ENCODE data around the gene COPB1. TPM values are rescaled to one million over a fixed set of nuclear protein-coding genes. Genes with fewer than 3 reads are reported as not detected.
A peak's percentile ranks its signal among the peaks of the same experiment; 100 is the strongest.

Gene COPB1
- total RNA-seq, 1 experiment from 2014 or later, result 94.6 TPM

DNA sequence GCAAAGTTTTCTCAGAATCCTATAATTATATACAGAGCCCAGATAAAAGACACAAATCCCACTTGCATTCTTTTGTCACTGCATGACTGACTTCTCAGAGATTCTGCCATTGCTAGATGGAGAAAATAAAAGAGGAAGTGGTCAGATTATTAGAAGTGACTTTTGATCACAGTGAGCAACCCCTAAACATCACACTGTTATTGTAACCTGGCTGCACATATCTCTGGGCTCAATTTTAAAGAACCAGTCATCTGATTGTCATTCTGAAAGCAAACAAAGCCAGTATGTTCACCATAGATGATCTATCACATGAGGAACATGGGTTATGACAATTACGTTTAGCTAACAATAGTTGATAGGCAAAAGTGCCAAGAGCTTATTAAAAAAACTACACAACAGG lies 47.8 kb downstream of the COPB1 start:
- POLR2A ChIA-PET (ENCODE audit: low non-redundant PET), result no interaction called here
- Histone ChIP-seq H3K27ac (ENCODE audit: low read depth, low read length, poor library complexity, severe bottlenecking) (no peak overlapping the region), H3K4me1 (ENCODE audit: insufficient read depth, low read length, poor library complexity, severe bottlenecking) (peaks cover 1% of the 10 kb centered on the region), H3K27me3 (replicated peaks; ENCODE audit: insufficient read depth, low read depth, low read length, poor library complexity) (no peaks in the 10 kb centered on the region), H3K9me3 (ENCODE audit: low read depth, low read length, poor library complexity, severe bottlenecking) (no peaks in the 10 kb centered on the region), H3K4me3 (ENCODE audit: low read depth, low read length, poor library complexity, severe bottlenecking) (no peak overlapping the region), H3K36me3 (ENCODE audit: insufficient read depth, low read length, poor library complexity, severe bottlenecking) (peaks cover 4% of the 10 kb centered on the region)
- no peak for DNase-seq (ENCODE audit: low spot score)
- CTCF ChIA-PET, result no interaction called here
- intact Hi-C loops (cut with micrococcal nuclease; ENCODE audit: unreplicated experiment), result loop anchor here (10.0 kb wide), 1 partner anchor 497 kb away; no protein-coding TSS in a partner anchor
- no TSS peak for BruUV-seq (replicated peaks)
- TF ChIP-seq EZH2 (IDR thresholded peaks at IDR 0.05; ENCODE audit: borderline replicate concordance, low read depth, low read length, poor library complexity, severe bottlenecking), result no peak
- TF ChIP-seq, protein P1, sequence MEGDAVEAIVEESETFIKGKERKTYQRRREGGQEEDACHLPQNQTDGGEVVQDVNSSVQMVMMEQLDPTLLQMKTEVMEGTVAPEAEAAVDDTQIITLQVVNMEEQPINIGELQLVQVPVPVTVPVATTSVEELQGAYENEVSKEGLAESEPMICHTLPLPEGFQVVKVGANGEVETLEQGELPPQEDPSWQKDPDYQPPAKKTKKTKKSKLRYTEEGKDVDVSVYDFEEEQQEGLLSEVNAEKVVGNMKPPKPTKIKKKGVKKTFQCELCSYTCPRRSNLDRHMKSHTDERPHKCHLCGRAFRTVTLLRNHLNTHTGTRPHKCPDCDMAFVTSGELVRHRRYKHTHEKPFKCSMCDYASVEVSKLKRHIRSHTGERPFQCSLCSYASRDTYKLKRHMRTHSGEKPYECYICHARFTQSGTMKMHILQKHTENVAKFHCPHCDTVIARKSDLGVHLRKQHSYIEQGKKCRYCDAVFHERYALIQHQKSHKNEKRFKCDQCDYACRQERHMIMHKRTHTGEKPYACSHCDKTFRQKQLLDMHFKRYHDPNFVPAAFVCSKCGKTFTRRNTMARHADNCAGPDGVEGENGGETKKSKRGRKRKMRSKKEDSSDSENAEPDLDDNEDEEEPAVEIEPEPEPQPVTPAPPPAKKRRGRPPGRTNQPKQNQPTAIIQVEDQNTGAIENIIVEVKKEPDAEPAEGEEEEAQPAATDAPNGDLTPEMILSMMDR (conservative IDR thresholded peaks at IDR 0.05; ENCODE audit: low read depth, low read length), result no peak

DNA sequence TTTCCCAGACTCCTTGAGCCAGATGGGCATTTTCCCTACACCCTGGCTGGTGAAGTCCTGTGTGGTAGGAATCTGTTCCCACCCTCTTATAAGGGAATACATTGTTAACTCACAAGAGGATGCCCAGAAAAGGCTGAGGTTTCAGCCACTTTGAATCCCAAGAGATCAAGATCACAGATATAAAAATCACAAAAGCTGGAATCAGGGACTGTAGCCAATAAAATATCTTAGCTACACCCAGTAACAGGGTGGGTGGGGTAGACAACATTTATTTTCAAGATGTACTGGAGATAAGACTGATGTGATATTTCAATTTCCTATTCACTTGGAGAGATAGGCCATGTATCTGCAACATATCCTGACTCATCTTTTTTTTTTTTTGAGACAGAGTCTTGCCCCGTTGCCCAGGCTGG lies 50.3 kb downstream of the COPB1 start:
- no peaks in the 10 kb centered on the region for H3K27me3 ChIP-seq (replicated peaks; ENCODE audit: insufficient read depth, low read depth, low read length, poor library complexity)
- no peak overlapping the region for H3K4me3 ChIP-seq (ENCODE audit: low read depth, low read length, poor library complexity, severe bottlenecking)
- H3K4me1 ChIP-seq (ENCODE audit: insufficient read depth, low read length, poor library complexity, severe bottlenecking), result peaks cover 6% of the 10 kb centered on the region
- ChIA-PET POLR2A (ENCODE audit: low non-redundant PET) (interaction anchor here (0.6 kb wide), 1 partner anchor 57 kb away, joined by 5 read pairs; no protein-coding TSS in a partner anchor), CTCF (no interaction called here)
- no peak for TF ChIP-seq EZH2 (IDR thresholded peaks at IDR 0.05; ENCODE audit: borderline replicate concordance, low read depth, low read length, poor library complexity, severe bottlenecking)
- TF ChIP-seq, protein P1 (conservative IDR thresholded peaks at IDR 0.05; ENCODE audit: low read depth, low read length), result no peak
- no peaks in the 10 kb centered on the region for H3K9me3 ChIP-seq (ENCODE audit: low read depth, low read length, poor library complexity, severe bottlenecking)
- H3K36me3 ChIP-seq (ENCODE audit: insufficient read depth, low read length, poor library complexity, severe bottlenecking), result no peaks in the 10 kb centered on the region
- DNase-seq (ENCODE audit: low spot score), result peak; percentile 1
- BruUV-seq (replicated peaks), result no TSS peak
- intact Hi-C loops (cut with micrococcal nuclease; ENCODE audit: unreplicated experiment), result no loop called here
- no peak overlapping the region for H3K27ac ChIP-seq (ENCODE audit: low read depth, low read length, poor library complexity, severe bottlenecking)

DNA sequence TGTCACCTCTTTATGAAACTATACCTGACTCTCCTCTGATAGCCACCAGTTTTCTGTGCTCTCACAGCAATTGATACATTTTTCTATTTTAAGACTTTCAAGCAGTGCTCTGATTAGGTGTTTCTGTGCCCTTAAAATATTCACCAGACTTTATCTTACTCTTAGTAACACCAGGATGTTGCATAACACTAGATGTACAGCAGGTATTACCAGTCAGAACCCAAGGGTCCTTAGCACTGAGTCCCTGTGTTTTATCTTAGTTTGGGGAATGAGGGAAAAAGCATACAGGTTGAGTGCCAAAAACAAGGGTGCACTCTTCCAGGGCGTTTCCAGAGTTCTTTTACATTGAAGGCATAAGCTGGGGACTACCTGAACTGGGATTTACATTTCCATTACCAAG lies 51.4 kb downstream of the COPB1 start:
- TF ChIP-seq, protein P1 (conservative IDR thresholded peaks at IDR 0.05; ENCODE audit: low read depth, low read length), result no peak
- TF ChIP-seq EZH2 (IDR thresholded peaks at IDR 0.05; ENCODE audit: borderline replicate concordance, low read depth, low read length, poor library complexity, severe bottlenecking), result no peak
- Histone ChIP-seq H3K27me3 (replicated peaks; ENCODE audit: insufficient read depth, low read depth, low read length, poor library complexity) (no peaks in the 10 kb centered on the region), H3K27ac (ENCODE audit: low read depth, low read length, poor library complexity, severe bottlenecking) (no peak overlapping the region), H3K9me3 (ENCODE audit: low read depth, low read length, poor library complexity, severe bottlenecking) (no peaks in the 10 kb centered on the region), H3K4me1 (ENCODE audit: insufficient read depth, low read length, poor library complexity, severe bottlenecking) (peaks cover 6% of the 10 kb centered on the region), H3K36me3 (ENCODE audit: insufficient read depth, low read length, poor library complexity, severe bottlenecking) (no peaks in the 10 kb centered on the region), H3K4me3 (ENCODE audit: low read depth, low read length, poor library complexity, severe bottlenecking) (no peak overlapping the region)
- POLR2A ChIA-PET (ENCODE audit: low non-redundant PET), result no interaction called here
- intact Hi-C loops (cut with micrococcal nuclease; ENCODE audit: unreplicated experiment), result no loop called here
- no TSS peak for BruUV-seq (replicated peaks)
- DNase-seq (ENCODE audit: low spot score), result no peak
- CTCF ChIA-PET, result no interaction called here
